ENCODE measurements around the gene PKN1.

DNA sequence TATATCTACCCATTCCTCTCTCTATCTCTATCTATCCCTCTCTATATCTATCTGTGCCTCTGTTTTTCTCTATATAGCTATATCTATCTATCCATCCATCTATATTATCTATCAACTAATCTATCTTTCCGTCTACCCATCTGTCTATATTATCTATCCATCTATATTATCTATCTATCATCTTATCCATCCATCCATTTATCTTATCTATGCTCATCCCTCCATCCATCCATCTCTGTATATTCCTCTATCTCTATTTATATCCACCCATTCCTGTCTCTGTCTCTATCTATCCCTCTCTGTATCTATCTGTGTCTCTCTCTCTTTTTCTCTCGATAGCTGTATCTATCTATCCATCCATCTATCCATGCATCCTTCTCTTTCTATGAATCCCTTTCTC is 27.8 kb downstream of the PKN1 start:
- TF ChIP-seq, protein P1, sequence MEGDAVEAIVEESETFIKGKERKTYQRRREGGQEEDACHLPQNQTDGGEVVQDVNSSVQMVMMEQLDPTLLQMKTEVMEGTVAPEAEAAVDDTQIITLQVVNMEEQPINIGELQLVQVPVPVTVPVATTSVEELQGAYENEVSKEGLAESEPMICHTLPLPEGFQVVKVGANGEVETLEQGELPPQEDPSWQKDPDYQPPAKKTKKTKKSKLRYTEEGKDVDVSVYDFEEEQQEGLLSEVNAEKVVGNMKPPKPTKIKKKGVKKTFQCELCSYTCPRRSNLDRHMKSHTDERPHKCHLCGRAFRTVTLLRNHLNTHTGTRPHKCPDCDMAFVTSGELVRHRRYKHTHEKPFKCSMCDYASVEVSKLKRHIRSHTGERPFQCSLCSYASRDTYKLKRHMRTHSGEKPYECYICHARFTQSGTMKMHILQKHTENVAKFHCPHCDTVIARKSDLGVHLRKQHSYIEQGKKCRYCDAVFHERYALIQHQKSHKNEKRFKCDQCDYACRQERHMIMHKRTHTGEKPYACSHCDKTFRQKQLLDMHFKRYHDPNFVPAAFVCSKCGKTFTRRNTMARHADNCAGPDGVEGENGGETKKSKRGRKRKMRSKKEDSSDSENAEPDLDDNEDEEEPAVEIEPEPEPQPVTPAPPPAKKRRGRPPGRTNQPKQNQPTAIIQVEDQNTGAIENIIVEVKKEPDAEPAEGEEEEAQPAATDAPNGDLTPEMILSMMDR (IDR thresholded peaks at IDR 0.05): no peak
- no peak for TF ChIP-seq POLR2AphosphoS5 (IDR thresholded peaks at IDR 0.05)
